GM21576 (cell line): ENCODE data around the gene ABCB11.
"Not testable (repeated sequence)": the region's sequence is repeated elsewhere in the genome, so short reads cannot be mapped to it uniquely, and the experiment has no call there.

Experiments used
- ATAC-seq: cut with Tn5 transposase; IDR thresholded peaks from one replicate; pipeline ENCODE4 v1.9.1; 2021; ENCODE audit warnings: mild to moderate bottlenecking, moderate library complexity; ENCODE audit not compliant: unreplicated experiment

ABCB11 gene

DNA sequence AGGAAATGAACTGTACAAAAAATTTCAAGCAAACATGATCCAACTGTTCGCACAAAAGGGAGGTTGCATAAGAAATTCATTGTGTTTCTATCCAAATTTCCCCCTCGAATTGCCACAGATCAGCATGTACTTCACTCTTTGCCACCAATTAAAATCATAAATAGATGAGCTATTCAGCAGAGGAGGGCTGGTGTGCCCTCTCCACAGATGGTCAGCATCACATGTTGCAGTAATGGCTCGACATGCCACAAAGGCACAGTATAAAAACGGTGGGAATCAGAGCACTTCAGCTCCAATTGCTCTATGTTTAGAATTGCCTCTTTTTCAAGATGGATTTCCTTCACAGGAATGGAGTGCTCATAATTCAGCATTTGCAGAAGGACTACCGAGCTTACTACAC is 130.1 kb downstream of the ABCB11 start, which contains the start of gene G6PC2:
TSS of gene G6PC2 (plus strand) at position 289 of the 400 bp plus-strand sequence. CDS start at position 330, 41 bp downstream.
- ATAC-seq, result no peak

DNA sequence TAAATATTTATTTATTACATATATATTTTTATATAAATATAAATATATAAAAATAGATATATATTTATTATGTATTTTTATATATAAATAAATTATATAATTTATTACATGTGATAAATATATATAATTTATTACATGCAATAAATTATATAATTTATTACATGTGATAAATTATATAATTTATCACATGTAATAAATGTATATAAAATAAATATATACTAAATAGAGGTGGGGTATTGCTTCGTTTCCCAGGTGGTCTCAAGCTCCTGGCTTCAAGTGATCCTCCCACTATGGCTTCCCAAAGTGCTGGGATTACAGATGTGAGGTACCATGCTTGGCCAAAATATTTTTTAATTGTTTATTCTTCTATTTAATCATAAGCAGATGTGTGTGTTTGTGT is 133.7 kb downstream of the ABCB11 start:
- no peak for ATAC-seq

DNA sequence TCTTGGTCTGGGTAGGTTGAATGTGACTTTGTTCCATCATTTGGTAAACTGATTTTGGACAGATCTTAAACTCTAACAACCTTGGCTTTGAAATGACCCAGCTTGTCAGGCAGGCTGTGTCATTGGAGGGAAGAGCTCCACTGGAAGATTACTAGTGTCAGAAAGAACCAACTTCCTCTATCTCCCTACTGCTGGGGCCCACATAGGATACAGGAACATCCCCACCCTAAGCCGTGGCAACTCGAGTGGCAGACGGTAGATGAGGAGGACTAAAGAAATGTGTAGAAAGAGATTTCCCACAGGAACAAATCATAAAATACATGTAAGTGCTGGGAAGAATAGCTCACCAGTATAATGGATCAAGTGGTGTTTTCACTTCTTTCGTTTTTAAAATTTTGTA is 134.3 kb downstream of the ABCB11 start:
- no peak for ATAC-seq

DNA sequence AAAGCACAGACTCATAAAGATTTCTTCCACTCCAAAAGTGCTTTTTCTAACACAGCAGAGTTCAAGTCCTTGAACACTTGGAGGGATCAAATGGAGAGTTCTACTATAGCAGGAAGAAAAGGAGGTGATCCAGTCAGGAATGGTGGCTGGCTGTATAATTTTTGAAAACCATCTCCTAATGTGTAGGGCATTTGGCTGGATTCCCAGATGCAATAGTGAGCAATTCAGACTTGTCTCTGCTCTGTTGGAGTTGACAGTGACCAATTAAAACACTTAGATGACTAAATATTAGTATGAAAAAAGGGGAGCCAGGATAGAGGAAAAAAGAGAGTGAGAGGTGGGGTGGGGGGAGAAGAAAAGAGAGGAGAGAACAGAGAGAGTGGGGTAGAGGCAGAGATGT is 135.4 kb downstream of the ABCB11 start:
- no peak for ATAC-seq

DNA sequence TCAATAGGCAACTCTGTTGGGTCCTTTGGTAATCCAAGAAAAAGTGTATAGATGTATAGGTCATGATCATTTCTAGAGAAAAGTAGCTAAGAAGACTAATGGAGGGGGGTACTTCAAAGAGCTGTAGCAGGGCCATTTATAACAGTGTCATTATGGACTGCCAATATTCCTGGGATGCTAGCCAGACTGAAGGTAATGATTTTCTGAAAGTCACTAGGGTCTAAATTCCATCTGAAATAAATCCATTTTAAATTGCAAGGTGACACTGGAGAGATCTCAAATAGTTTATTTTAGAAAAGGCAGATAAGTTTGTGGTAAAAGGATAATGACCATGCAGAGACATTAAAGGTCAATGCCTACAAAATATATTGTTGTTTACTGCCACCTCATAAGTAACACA is 136.4 kb downstream of the ABCB11 start:
- ATAC-seq, result no peak

DNA sequence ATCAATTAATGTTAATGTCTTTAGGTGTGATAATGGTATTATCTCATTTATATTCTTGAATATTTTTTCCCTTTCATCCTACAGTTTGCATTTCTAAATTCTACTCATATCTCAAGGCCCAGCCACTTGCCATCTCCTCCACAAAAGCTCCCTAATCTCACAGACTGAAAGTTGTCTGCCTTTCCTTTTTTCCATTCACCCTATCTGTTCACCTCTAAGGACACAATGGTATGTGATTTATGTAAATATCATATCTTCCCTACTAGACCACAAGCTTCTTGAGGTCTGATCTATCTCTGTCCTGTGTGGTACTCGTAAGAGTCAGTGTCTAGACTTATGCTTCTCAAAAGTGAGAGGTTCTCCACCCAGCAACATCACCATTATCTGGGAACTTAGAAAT is 137.0 kb downstream of the ABCB11 start:
- ATAC-seq, result no peak

DNA sequence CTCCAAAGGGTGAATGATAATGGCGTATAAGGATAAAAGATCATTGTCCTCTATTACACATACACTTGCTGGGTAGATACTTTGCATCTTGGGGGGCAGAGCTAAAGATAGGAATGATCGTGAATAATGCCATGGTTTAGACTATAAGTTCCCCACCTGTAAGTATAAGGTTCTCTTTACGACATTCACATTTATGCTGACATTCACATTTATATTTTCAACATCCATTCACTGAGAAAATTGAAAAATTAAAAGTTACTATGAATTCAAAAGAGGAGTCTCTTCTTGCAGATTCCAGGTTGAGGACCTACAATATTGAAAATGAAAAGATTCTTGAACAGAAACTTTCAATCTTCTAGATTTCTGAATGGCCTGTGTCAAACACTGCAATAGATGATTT is 138.8 kb downstream of the ABCB11 start:
- no peak for ATAC-seq

DNA sequence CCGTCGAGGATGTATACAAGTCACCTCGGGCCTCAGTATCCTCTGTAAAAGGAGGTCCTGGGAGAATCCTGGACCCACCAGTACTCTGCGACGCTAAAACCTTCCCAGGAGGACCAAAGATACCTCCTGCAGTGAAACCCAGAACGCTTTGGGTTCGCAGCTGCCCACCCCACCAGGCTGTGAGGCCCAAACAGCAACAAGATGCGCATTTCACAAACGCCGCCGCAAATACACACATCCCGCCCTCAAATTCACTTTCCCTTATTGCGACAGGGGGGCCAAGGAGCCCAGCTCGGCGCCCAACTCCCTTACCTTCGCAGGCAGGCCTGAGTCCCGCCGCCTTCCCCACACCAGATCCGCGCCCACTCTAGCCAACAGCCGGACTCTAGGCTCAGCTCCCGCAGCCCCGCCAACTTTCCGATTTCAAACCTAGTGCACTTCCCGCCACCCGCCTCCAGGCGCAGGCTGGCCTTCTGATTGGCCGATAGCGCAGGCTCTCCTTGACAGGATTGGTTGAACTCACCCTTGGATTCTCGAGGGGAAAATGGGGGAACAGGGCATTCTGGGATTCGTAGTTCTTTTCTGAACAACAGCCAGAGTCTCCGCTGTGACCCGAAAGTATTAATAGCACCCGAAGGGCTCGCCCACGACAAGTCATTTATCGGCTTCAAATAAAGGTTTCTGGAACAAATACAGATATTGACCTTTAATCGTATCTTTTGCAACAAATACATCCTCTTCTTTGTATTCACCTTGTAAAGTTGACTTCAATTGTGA is 140.9 kb downstream of the ABCB11 start, which contains the start of gene SPC25:
TSS of gene SPC25 (minus strand) at position 425 of the 777 bp plus-strand sequence. CDS start 911 bp downstream, outside the sequence.
- ATAC-seq, result peak; percentile 100

DNA sequence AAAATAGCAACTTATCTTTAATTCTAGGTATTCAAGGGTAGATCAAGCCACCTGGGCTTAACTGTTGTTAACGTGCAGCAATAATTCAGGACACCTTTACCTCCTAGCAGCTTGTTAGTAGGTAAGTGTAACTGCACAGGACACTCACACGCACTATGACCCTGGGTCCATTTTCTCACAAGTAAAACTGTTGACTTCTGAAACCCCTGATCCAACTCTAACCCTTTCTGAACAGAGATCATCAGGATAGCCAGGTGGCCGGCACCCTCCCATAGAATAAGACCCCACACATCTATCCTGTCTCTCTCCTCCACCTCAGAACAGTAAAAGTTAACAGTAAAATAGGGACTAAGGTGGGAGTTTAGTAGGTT is 141.5 kb downstream of the ABCB11 start:
- peak; percentile 1 for ATAC-seq

DNA sequence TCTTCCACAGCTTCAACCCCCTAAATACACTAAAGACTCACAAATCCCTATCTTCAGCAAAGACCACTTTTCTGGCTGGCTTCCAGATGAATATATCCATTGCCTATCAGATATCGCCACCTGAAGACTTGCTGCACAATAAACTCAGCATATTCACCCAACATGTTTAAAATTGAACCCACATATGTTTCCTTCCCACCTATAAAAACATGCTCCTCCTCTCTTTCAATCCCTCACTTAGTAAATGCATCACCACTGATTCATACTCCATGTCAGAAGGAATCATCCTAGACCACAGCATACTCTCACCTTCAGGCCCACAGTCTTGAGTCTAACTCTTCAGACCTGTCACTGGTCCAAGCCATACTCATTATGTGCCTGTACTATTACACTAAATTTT is 146.1 kb downstream of the ABCB11 start:
- no peak for ATAC-seq

DNA sequence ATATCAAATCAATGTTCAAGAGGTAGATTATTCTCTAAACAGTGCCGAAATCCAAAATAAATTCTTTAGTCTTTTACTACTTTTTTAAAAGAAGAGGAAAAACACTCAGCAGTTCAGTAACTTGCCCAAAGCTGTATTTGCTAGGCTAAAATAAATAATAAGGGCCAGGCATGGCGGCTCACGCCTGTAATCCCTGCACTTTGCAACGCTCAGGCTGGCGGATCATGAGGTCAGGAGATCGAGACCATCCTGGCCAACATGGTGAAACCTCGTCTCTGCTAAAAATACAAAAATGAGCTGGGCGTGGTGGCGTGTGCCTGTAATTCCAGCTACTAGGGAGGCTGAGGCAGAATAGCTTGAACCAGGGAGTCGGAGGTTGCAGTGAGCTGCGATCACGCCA is 149.0 kb downstream of the ABCB11 start:
- ATAC-seq, result not testable (repeated sequence)

DNA sequence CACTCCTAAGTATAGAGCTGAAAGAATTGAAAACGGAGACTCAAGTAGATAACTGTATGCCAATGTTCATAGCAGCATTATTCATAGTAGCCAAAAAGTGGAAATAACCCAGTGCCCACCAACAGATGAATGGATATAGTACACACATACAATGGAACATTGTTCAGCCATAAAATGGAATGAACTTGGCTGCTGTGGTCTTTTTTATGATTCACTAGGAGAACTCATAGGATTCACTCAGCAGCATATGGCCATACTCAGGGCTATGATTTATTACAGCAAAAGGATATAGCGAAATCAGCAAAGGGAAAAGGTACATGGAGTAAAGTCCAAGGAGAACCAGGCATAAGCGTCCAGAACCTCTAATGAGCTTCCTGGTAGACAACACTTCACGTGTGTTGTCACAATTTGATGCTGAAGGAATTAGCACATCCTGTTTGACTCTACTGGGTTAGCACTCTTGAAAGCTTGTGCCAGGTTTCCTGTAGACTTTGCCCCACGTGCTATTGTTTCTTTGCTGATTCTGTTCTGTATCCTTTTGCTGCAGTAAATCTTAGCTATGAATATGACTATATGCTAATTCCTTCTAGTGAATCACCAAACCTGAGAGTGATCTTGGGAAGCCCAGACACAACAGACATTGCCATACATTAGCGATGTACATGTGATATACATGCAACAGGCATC is 156.6 kb downstream of the ABCB11 start:
- no peak for ATAC-seq

DNA sequence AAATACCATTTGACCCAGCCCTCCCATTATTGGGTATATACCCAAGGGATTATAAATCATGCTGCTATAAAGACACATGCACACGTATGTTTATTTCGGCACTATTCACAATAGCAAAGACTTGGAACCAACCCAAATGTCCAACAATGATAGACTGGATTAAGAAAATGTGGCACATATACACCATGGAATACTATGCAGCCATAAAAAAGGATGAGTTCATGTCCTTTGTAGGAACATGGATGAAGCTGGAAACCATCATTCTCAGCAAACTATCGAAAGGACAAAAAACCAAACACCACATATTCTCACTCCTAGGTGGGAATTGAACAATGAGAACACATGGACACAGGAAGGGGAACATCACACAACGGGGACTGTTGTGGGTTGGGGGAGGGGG is 160.3 kb downstream of the ABCB11 start:
- ATAC-seq, result not testable (repeated sequence)
